GM12872 (cell line): ENCODE measurements around the gene C2orf49.

Source experiments
- TF ChIP-seq, protein P1 (sequence below): IDR thresholded peaks from 3 replicates; pipeline ENCODE4 v1.5.1; 2011; ENCODE audit warnings: low read depth, mild to moderate bottlenecking, low read length, moderate library complexity; ENCODE audit not compliant: insufficient read depth

Gene C2orf49

DNA sequence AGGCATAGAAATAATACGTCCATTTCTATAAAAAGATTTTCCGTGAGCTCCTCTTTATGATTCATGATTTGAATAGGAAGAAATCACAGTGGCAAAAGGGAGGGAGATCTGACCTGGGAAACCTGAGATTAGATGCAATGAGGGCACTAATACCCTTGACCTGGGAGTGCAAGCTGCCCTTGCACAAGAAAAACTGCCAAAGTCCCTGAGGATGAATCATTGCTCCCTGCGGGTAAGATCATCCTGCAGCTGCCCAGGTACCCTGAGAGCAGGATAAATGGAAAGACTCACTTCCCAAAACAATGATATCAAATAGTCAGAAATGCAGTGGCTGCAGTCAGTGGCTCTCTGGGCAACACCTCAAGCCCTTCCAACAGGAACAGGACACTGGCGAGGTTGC is 49.9 kb downstream of the C2orf49 start:
- TF ChIP-seq, protein P1, sequence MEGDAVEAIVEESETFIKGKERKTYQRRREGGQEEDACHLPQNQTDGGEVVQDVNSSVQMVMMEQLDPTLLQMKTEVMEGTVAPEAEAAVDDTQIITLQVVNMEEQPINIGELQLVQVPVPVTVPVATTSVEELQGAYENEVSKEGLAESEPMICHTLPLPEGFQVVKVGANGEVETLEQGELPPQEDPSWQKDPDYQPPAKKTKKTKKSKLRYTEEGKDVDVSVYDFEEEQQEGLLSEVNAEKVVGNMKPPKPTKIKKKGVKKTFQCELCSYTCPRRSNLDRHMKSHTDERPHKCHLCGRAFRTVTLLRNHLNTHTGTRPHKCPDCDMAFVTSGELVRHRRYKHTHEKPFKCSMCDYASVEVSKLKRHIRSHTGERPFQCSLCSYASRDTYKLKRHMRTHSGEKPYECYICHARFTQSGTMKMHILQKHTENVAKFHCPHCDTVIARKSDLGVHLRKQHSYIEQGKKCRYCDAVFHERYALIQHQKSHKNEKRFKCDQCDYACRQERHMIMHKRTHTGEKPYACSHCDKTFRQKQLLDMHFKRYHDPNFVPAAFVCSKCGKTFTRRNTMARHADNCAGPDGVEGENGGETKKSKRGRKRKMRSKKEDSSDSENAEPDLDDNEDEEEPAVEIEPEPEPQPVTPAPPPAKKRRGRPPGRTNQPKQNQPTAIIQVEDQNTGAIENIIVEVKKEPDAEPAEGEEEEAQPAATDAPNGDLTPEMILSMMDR: no peak

DNA sequence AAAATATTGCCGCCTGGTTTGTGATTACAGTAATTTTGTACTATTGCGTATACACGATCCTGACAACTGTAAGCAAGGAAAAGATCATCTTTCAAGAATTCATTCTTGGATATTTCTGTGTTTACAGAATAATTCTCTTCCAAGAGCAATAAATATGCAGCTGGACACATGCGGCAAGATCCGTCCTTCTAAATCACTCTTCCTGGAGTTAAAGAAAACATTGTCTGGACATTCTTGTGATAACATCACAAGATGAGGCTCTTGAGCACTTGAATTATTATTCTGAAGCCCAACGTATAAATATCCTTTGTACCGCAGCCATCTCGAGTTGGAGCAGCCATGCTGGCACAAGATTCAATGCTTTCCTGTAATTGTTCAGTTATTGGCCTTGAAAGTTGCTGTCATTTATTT is 51.6 kb downstream of the C2orf49 start:
- TF ChIP-seq, protein P1: no peak

DNA sequence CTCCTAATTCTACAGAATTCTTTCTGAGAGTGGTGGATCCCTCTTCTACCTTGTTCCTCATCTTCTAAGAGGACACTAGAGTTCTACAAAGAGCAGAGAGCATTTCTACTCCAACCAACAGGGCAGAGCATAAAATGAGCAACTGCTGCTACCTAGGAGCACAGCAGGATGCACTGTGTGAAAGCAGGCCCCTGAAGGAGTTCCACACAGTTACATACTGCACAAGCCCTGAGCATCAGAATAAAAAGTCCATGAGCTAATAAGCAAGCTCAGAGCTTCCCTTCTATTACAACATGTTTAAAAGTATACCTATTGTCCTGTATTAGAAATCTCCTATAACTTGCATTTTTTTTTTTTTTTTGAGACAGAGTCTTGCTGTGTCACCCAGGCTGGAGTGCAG is 53.1 kb downstream of the C2orf49 start:
- TF ChIP-seq, protein P1: no peak

DNA sequence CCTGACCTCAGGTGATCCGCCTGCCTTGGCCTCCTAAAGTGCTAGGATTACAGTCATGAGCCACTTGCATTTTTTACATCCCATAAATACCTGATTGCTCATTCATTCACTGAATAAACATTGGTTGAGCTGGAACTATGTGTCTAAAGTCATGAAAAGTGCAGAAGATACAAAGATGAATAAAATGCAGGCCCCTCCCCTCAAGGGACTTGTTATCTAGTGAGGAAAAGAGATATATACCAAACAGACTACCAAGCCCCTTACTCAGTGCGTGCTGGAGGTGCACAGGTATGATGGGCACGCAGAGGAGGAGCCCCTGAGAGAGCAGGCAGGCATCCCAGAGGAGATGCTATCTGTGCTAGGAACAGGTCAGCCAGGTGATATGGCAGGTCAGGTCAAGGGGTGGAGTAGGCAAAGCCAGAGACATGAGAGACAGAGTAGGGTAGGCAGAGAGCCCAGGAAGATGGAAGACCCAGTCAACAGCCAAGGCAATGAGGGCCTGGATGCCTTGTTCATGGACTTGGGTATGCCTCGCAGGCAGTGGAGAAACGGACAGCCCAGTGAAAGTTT is 53.8 kb downstream of the C2orf49 start:
- TF ChIP-seq, protein P1: no peak

DNA sequence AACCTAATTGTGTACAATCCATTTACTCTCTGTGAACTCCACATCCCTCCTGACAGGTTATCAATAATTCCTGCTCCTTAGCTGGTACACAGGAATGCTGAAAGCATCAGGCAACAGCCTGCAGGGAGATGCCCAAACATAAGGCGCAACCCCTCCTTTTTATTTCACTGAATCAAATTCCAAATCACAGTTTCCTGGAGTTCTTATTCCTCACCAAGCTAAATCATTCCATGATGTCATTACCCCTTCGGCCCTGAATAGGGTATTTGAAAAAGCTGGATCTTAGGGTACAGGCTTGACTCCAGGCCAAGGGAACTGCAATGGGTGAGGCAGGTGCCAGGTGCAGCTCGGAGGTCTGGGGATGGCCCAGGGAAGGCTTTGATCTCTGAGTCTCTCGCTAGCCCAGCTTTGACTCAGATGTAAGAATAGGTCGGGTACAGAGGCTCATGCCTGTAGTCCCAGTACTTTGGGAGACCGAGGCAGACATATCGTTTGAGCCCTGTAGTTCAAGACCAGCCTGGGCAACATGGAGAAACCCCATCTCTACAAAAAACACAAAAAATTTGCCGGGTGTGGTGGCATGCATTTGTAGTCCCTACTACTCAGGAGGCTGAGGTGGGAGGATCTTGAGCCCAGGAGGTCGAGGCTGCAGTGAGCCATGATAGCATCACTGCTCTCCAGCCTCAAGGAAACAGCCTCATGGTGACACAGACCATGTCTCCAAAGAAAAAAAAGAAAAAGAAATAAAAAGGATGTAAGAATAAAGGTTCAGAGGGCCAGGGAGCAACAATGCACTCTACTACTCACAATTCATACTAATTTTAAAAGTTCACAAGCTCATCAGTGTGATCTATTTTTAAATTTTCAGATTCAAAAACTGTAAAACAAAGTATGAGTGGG is 54.7 kb downstream of the C2orf49 start:
- TF ChIP-seq, protein P1: no peak

DNA sequence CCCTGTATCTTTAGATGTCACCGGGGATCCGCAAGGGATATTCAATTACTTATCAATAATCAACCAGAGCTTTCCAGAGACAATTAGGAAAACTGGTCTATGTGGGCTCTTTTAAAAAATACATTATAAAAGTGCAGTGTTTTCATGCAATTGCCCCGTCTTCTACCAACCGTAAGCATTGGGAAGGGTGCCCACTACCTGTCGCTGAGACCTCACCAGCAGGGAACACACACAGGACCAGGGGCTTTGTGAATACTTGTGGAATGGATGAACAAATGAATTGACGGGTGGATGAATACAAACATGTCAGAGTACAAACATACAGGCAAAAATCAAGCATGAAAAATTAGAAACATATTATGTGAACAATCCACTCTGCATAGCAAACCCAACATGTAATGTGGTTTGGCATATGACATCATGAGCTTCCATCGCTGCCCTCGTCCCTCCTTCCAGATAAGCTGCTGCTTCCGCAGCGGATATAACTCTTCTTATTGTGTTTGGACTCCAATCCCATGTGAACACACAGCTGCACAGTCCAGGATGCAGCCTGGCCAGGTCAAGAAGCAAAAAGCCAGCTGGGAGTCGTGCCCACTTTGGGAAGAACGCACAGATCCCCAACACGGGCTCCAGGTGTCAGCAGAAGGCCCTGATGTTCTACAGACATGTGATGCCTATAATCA is 56.2 kb downstream of the C2orf49 start:
- TF ChIP-seq, protein P1: no peak

DNA sequence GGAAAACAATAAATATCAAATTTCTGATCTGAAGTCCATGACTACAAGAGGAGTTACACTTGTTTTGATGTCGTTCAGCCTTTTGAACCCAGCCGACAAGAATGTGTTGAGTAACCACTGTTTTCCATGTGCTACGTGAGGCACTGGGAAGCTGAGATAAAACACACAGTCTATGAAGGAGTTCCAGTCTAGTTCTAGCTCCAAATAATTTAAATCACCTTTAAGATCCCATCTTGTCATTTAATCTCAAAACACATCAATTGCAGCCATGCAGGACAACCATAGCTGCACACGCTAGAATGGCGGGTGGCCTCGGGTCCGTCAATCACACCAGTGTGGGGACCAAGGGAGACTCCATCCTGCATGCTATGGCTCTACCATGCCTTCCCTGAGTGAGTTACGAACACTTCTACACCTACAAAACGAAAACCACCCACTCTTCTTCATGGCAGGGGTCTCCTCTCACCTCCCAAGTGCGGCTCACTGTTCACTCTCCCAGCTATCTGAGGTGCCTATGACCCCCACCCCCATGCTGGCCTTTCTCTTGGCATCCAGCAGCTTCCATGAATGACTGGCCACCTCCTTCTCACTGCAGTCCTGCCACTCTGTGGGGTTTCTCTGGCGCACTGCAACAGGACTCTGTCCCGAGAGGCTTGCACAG is 57.7 kb downstream of the C2orf49 start:
- TF ChIP-seq, protein P1: no peak
